ENCODE measurements around the gene NIPAL1.
"Not testable (repeated sequence)": the region's sequence is repeated elsewhere in the genome, so short reads cannot be mapped to it uniquely, and the experiment has no call there.

NIPAL1 gene

GRCh38 chr4:47974566-47974965, 42.0 kb upstream of the NIPAL1 start:
- no peak overlapping the region for H2AFZ ChIP-seq (ENCODE audit: low read length)
- H3K9ac ChIP-seq (ENCODE audit: low read depth, low read length, poor library complexity) = no peak overlapping the region
- H2BK15ac ChIP-seq (ENCODE audit: low read length) = no peak overlapping the region
- no peaks in the 10 kb centered on the region for H3K9me3 ChIP-seq (replicated peaks in 1 of 2; ENCODE audit: control insufficient read depth in 2 of 2, insufficient read depth in 1 of 2, low read depth in 1 of 2, low read length in 2 of 2)
- no CpG with 5 or more reads among the region's 3 CpGs for WGBS, 2 donors (ENCODE audit: extremely low coverage in 2 of 2, insufficient read length in 2 of 2, insufficient replicate concordance in 1 of 2)
- no peak overlapping the region for H3K18ac ChIP-seq (ENCODE audit: low read length)
- no peak overlapping the region for H2BK120ac ChIP-seq (ENCODE audit: low read depth, low read length)
- H3K4ac ChIP-seq (ENCODE audit: low read length) = no peak overlapping the region
- no peak overlapping the region for H3K4me2 ChIP-seq (ENCODE audit: insufficient read depth, low read length, poor library complexity, severe bottlenecking)
- no peaks in the 10 kb centered on the region for H3K4me1 ChIP-seq (ENCODE audit: control insufficient read depth in 2 of 2, insufficient read depth in 1 of 2, low read depth in 1 of 2, low read length in 2 of 2)
- no peak overlapping the region for H2BK5ac ChIP-seq (ENCODE audit: low read length)
- H3K79me1 ChIP-seq (ENCODE audit: low read depth, low read length) = no peaks in the 10 kb centered on the region
- H3K36me3 ChIP-seq (replicated peaks in 1 of 2; ENCODE audit: control insufficient read depth in 2 of 2, insufficient read depth in 2 of 2, low read length in 2 of 2) = no peaks in the 10 kb centered on the region
- H2BK12ac ChIP-seq (ENCODE audit: low read length) = no peak overlapping the region
- no peak overlapping the region for H3K14ac ChIP-seq (ENCODE audit: low read length)
- no peak overlapping the region for H3K4me3 ChIP-seq (ENCODE audit: low read length in 2 of 2)
- no peak overlapping the region for H4K91ac ChIP-seq (ENCODE audit: low read depth, low read length, poor library complexity)
- no peak for DNase-seq (ENCODE audit: low spot score)
- no peak overlapping the region for H3K27ac ChIP-seq (replicated peaks; ENCODE audit: low read length)
- H3K27me3 ChIP-seq (ENCODE audit: control insufficient read depth in 3 of 3, insufficient read depth in 3 of 3, low read depth in 1 of 3, low read length in 3 of 3) = no peaks in the 10 kb centered on the region
- H3K23ac ChIP-seq (ENCODE audit: low read depth, low read length, poor library complexity) = no peak overlapping the region
- no peak overlapping the region for H2AK5ac ChIP-seq (ENCODE audit: low read depth, low read length)
- no peak overlapping the region for H4K8ac ChIP-seq (ENCODE audit: low read depth, low read length)

GRCh38 chr4:47990145-47990544, 26.4 kb upstream of the NIPAL1 start:
- H3K27ac ChIP-seq (replicated peaks; ENCODE audit: low read length) = no peak overlapping the region
- no peaks in the 10 kb centered on the region for H3K36me3 ChIP-seq (replicated peaks in 1 of 2; ENCODE audit: control insufficient read depth in 2 of 2, insufficient read depth in 2 of 2, low read length in 2 of 2)
- no peak overlapping the region for H4K91ac ChIP-seq (ENCODE audit: low read depth, low read length, poor library complexity)
- no peak overlapping the region for H3K23ac ChIP-seq (ENCODE audit: low read depth, low read length, poor library complexity)
- no peak overlapping the region for H2AK5ac ChIP-seq (ENCODE audit: low read depth, low read length)
- no peak overlapping the region for H3K4me2 ChIP-seq (ENCODE audit: insufficient read depth, low read length, poor library complexity, severe bottlenecking)
- H3K79me1 ChIP-seq (ENCODE audit: low read depth, low read length) = no peaks in the 10 kb centered on the region
- H2BK15ac ChIP-seq (ENCODE audit: low read length) = no peak overlapping the region
- no peak overlapping the region for H4K8ac ChIP-seq (ENCODE audit: low read depth, low read length)
- no peak overlapping the region for H2BK120ac ChIP-seq (ENCODE audit: low read depth, low read length)
- H2AFZ ChIP-seq (ENCODE audit: low read length) = no peak overlapping the region
- H2BK12ac ChIP-seq (ENCODE audit: low read length) = no peak overlapping the region
- H3K27me3 ChIP-seq (ENCODE audit: control insufficient read depth in 3 of 3, insufficient read depth in 3 of 3, low read depth in 1 of 3, low read length in 3 of 3) = no peaks in the 10 kb centered on the region
- H3K18ac ChIP-seq (ENCODE audit: low read length) = no peak overlapping the region
- H3K4me3 ChIP-seq (ENCODE audit: low read length in 2 of 2) = no peak overlapping the region
- no peak for DNase-seq (ENCODE audit: low spot score)
- WGBS, 2 donors (ENCODE audit: extremely low coverage in 2 of 2, insufficient read length in 2 of 2, insufficient replicate concordance in 1 of 2) = no CpG with 5 or more reads among the region's 5 CpGs
- H3K4me1 ChIP-seq (ENCODE audit: control insufficient read depth in 2 of 2, insufficient read depth in 1 of 2, low read depth in 1 of 2, low read length in 2 of 2) = no peaks in the 10 kb centered on the region
- no peaks in the 10 kb centered on the region for H3K9me3 ChIP-seq (replicated peaks in 1 of 2; ENCODE audit: control insufficient read depth in 2 of 2, insufficient read depth in 1 of 2, low read depth in 1 of 2, low read length in 2 of 2)
- no peak overlapping the region for H3K4ac ChIP-seq (ENCODE audit: low read length)
- no peak overlapping the region for H3K14ac ChIP-seq (ENCODE audit: low read length)
- no peak overlapping the region for H2BK5ac ChIP-seq (ENCODE audit: low read length)
- no peak overlapping the region for H3K9ac ChIP-seq (ENCODE audit: low read depth, low read length, poor library complexity)

- no CpG with 5 or more reads among the region's 1 CpG for WGBS, 2 donors (ENCODE audit: extremely low coverage in 2 of 2, insufficient read length in 2 of 2, insufficient replicate concordance in 1 of 2)
- not testable (repeated sequence) for H4K91ac ChIP-seq (ENCODE audit: low read depth, low read length, poor library complexity); DNase-seq (ENCODE audit: low spot score); H2AK5ac ChIP-seq (ENCODE audit: low read depth, low read length); H3K23ac ChIP-seq (ENCODE audit: low read depth, low read length, poor library complexity); H2BK5ac ChIP-seq (ENCODE audit: low read length); H3K18ac ChIP-seq (ENCODE audit: low read length); H3K36me3 ChIP-seq (replicated peaks in 1 of 2; ENCODE audit: control insufficient read depth in 2 of 2, insufficient read depth in 2 of 2, low read length in 2 of 2); H3K9me3 ChIP-seq (replicated peaks in 1 of 2; ENCODE audit: control insufficient read depth in 2 of 2, insufficient read depth in 1 of 2, low read depth in 1 of 2, low read length in 2 of 2); H2BK12ac ChIP-seq (ENCODE audit: low read length); H3K79me1 ChIP-seq (ENCODE audit: low read depth, low read length); H3K4ac ChIP-seq (ENCODE audit: low read length); H3K4me1 ChIP-seq (ENCODE audit: control insufficient read depth in 2 of 2, insufficient read depth in 1 of 2, low read depth in 1 of 2, low read length in 2 of 2); H4K8ac ChIP-seq (ENCODE audit: low read depth, low read length); H3K4me3 ChIP-seq (ENCODE audit: low read length in 2 of 2); H2BK120ac ChIP-seq (ENCODE audit: low read depth, low read length); H3K27ac ChIP-seq (replicated peaks; ENCODE audit: low read length); H3K9ac ChIP-seq (ENCODE audit: low read depth, low read length, poor library complexity); H2AFZ ChIP-seq (ENCODE audit: low read length); H3K27me3 ChIP-seq (ENCODE audit: control insufficient read depth in 3 of 3, insufficient read depth in 3 of 3, low read depth in 1 of 3, low read length in 3 of 3); H3K4me2 ChIP-seq (ENCODE audit: insufficient read depth, low read length, poor library complexity, severe bottlenecking); H3K14ac ChIP-seq (ENCODE audit: low read length); H2BK15ac ChIP-seq (ENCODE audit: low read length)
These were observed 24.1 kb upstream of the NIPAL1 start for GRCh38 chr4:47992475-47992874.

GRCh38 chr4:47996021-47996420, 20.6 kb upstream of the NIPAL1 start:
- Histone ChIP-seq H4K91ac (ENCODE audit: low read depth, low read length, poor library complexity) (no peak overlapping the region), H3K9me3 (replicated peaks in 1 of 2; ENCODE audit: control insufficient read depth in 2 of 2, insufficient read depth in 1 of 2, low read depth in 1 of 2, low read length in 2 of 2) (no peaks in the 10 kb centered on the region), H3K9ac (ENCODE audit: low read depth, low read length, poor library complexity) (no peak overlapping the region), H3K23ac (ENCODE audit: low read depth, low read length, poor library complexity) (no peak overlapping the region), H3K27me3 (ENCODE audit: control insufficient read depth in 3 of 3, insufficient read depth in 3 of 3, low read depth in 1 of 3, low read length in 3 of 3) (no peaks in the 10 kb centered on the region), H3K14ac (ENCODE audit: low read length) (no peak overlapping the region), H3K4me1 (ENCODE audit: control insufficient read depth in 2 of 2, insufficient read depth in 1 of 2, low read depth in 1 of 2, low read length in 2 of 2) (no peaks in the 10 kb centered on the region), H3K79me1 (ENCODE audit: low read depth, low read length) (peaks cover 2% of the 10 kb centered on the region), H2BK15ac (ENCODE audit: low read length) (no peak overlapping the region), H3K4me2 (ENCODE audit: insufficient read depth, low read length, poor library complexity, severe bottlenecking) (no peak overlapping the region), H3K27ac (replicated peaks; ENCODE audit: low read length) (no peak overlapping the region), H2AK5ac (ENCODE audit: low read depth, low read length) (no peak overlapping the region), H3K18ac (ENCODE audit: low read length) (no peak overlapping the region), H2AFZ (ENCODE audit: low read length) (no peak overlapping the region), H2BK120ac (ENCODE audit: low read depth, low read length) (no peak overlapping the region), H2BK5ac (ENCODE audit: low read length) (no peak overlapping the region), H3K4ac (ENCODE audit: low read length) (no peak overlapping the region), H2BK12ac (ENCODE audit: low read length) (no peak overlapping the region), H3K36me3 (replicated peaks in 1 of 2; ENCODE audit: control insufficient read depth in 2 of 2, insufficient read depth in 2 of 2, low read length in 2 of 2) (no peaks in the 10 kb centered on the region), H3K4me3 (ENCODE audit: low read length in 2 of 2) (no peak overlapping the region), H4K8ac (ENCODE audit: low read depth, low read length) (no peak overlapping the region)
- DNase-seq (ENCODE audit: low spot score) = no peak
- WGBS, 2 donors (ENCODE audit: extremely low coverage in 2 of 2, insufficient read length in 2 of 2, insufficient replicate concordance in 1 of 2) = no CpG with 5 or more reads among the region's 1 CpG
